Measurements from ENCODE around the gene STRADB. TPM values are rescaled to one million over a fixed set of nuclear protein-coding genes. Genes with fewer than 3 reads are reported as not detected.
"Not testable (repeated sequence)": the region's sequence is repeated elsewhere in the genome, so short reads cannot be mapped to it uniquely, and the experiment has no call there.

Gene STRADB
- total RNA-seq, 2 experiments from 2014 or later = 22.4 to 23.2 TPM

DNA sequence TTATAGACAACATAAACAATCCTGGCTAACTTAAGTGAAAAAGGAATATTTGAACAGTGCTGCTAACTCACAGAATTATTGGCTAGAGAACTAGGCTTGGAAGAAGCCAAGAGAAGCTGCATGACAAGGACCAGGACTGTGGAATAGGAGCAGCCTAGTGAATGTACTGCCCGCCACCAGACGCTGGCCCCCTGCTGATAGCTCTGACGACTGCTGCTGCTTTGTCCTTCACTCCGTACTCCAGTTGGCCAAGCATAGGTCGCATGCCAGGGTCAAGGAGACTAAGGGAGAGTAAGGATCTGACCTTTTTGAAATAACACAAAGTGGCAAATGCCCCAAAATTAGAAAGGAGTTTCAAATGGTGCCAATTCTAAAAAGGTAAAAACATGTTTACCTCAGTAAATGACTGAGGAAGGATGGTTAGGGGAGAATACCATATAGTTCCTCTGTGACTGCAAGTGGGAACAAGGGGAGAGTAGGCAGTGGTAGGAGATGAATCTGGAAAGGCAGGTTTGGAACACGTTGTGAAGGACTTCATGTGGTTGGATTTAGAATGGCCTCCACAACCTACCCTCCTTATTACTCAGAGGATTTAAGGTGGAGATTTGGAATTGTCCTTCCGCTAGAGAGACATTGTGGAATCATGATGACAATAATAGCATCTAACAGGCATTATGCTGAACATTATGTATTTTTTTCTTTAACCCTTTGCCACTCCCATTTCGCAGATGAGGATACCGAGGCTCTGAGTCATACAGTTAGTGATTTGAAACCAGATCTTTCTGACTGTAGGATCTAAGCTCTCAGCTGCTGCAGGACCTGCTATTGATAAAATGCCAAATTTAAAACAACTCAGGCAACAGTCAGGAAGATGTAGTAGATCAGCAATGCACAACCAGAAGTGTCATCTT, 19.5 kb downstream of the STRADB start:
- Mint-ChIP-seq H3K27me3 (no peaks in the 10 kb centered on the region), H3K36me3 (peaks cover 29% of the 10 kb centered on the region), H3K4me3 (no peak overlapping the region), H3K4me1 (peaks cover 7% of the 10 kb centered on the region), H3K27ac (no peak overlapping the region), H3K9me3 (no peaks in the 10 kb centered on the region)
- no peak for DNase-seq

DNA sequence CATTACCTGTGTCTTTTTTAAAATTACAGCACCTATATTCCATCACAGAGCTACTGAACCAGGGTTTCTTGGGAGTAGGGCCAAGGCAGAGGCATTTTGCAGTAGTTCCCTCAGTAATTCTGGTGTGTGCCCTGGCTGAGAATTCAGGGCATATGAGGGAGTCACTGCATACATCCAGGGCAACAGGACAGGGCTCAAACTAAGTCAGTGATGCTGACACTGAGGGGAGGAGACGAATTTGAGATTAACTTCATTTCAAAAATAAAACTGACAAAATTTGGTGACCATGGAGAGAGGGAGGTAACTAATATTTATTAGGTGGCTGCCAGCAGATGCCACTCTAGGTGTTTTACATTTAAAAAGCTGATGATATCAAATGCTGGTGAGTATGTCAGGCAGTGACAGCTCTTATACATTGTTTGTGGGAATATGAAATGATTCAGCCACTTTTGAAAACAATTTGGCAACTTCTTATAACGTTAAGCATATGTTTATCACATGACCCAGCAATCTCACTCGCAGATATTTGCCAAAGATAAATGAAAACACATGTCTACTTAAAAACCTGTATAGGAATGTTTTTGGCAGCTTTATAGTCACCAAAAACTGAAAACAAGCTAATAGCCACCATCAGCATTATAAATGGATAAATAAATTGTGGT, 20.3 kb downstream of the STRADB start:
- no peaks in the 10 kb centered on the region for H3K9me3 Mint-ChIP-seq
- H3K27ac Mint-ChIP-seq = no peak overlapping the region
- DNase-seq = no peak
- no peak overlapping the region for H3K4me3 Mint-ChIP-seq
- peaks cover 7% of the 10 kb centered on the region for H3K4me1 Mint-ChIP-seq
- peaks cover 29% of the 10 kb centered on the region for H3K36me3 Mint-ChIP-seq
- no peaks in the 10 kb centered on the region for H3K27me3 Mint-ChIP-seq

DNA sequence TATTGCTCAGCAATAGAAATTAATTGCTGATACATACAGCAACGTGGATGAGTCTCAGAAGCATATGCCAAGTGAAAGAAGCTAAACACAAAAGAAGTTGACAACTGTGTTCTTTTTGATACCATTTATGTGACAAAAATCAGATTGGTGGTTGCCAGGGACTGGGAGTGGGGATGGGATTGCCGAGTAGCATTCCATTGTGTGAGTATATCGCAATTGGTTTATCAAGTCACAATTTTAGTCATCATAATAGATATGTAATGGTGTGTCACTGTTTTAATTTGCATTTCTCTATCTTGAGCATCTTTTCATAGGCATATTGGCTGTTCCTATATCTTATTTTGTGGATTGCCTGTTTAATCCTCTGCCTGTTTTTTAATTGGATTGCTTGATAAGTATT, 20.9 kb downstream of the STRADB start:
- Mint-ChIP-seq H3K36me3 (peaks cover 29% of the 10 kb centered on the region), H3K27ac (no peak overlapping the region), H3K4me3 (no peak overlapping the region), H3K4me1 (peaks cover 7% of the 10 kb centered on the region), H3K27me3 (no peaks in the 10 kb centered on the region), H3K9me3 (no peaks in the 10 kb centered on the region)
- no peak for DNase-seq

DNA sequence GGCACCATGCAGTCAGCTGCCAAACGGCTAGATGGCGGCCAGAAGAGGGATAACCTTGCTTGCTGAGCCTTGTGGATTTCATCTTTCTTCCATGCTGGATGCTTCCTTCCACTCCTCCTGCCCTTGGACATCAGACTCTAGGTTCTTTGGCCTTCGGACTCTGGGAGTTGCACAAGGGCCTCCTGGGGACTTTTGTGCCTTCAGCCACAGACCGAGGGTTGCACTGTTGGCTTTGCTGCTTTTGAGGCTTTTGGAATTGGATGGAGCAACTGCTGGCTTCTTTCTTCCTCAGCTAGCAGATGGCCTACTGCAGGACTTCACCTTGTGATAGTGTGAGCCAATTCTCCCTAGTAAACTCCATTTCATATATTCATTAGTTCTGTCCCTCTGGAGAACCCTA, 31.0 kb downstream of the STRADB start:
- H3K4me1 Mint-ChIP-seq = no peaks in the 10 kb centered on the region
- DNase-seq = no peak
- H3K9me3 Mint-ChIP-seq = no peaks in the 10 kb centered on the region
- H3K27ac Mint-ChIP-seq = no peak overlapping the region
- no peaks in the 10 kb centered on the region for H3K27me3 Mint-ChIP-seq
- peaks cover 8% of the 10 kb centered on the region for H3K36me3 Mint-ChIP-seq
- H3K4me3 Mint-ChIP-seq = no peak overlapping the region

DNA sequence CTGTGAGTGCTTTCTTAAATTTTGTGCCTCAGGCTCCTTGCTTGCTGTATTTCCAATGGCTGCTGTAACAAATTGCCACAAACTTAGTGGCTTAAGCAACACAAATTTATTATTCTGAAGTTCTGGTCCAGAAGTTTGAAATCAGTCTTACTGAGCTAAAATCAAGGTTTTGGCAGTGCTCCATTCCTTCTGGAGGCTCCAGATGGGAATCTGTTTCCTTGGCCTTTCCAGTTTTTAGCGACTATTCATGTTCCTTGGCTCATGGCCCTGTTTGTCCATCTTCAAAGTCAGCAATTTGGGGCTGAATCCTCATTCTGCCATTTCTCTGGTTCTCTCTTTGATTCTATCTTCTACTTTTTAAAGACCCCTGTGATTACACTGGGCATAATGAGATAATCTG, 31.8 kb downstream of the STRADB start:
- no peaks in the 10 kb centered on the region for H3K27me3 Mint-ChIP-seq
- no peaks in the 10 kb centered on the region for H3K4me1 Mint-ChIP-seq
- DNase-seq = no peak
- no peak overlapping the region for H3K27ac Mint-ChIP-seq
- no peaks in the 10 kb centered on the region for H3K9me3 Mint-ChIP-seq
- peaks cover 8% of the 10 kb centered on the region for H3K36me3 Mint-ChIP-seq
- no peak overlapping the region for H3K4me3 Mint-ChIP-seq

DNA sequence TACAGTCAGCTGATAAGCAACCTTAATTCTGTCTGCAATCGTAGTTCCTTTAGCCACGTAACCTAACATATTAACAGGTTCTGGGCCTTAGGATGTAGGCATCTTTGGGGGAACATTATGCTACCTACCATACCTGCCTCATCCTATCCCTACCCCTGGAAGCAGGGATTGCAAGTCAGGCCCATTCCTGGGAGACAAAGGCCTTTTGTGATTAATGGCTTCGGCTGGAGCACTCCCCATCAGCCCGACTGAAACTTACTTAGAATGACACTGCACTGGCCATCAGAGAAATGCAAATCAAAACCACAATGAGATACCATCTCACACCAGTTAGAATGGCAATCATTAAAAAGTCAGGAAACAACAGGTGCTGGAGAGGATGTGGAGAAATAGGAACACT, 32.2 kb downstream of the STRADB start:
- not testable (repeated sequence) for H3K36me3 Mint-ChIP-seq

DNA sequence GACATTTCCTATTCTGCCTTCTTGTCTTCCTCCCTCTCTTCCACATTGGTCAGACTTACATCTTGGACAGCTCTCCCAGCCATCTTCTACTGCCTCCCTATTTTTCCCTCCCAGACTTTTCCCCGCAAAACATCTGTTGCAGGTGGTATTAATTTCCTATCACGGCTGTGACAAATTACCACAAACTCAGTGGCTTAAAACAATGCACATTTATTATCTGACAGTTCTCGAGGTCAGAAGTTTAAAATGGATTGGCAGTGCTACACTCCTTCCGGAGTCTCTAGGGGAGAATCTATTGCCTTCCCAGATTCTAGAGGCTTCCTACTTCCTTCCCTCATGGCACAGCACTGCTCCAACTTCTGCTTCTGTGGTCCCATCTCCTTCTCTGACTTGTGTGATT, 33.3 kb downstream of the STRADB start:
- Mint-ChIP-seq H3K4me1 (no peaks in the 10 kb centered on the region), H3K27me3 (no peaks in the 10 kb centered on the region), H3K9me3 (no peaks in the 10 kb centered on the region), H3K27ac (no peak overlapping the region), H3K36me3 (peaks cover 8% of the 10 kb centered on the region), H3K4me3 (no peak overlapping the region)
- no peak for DNase-seq

More for the DNA sequence above, 32.2 kb downstream of the STRADB start:
- H3K4me3 Mint-ChIP-seq, H3K4me1 Mint-ChIP-seq, H3K9me3 Mint-ChIP-seq, DNase-seq, H3K27ac Mint-ChIP-seq, H3K27me3 Mint-ChIP-seq: not testable (repeated sequence)

DNA sequence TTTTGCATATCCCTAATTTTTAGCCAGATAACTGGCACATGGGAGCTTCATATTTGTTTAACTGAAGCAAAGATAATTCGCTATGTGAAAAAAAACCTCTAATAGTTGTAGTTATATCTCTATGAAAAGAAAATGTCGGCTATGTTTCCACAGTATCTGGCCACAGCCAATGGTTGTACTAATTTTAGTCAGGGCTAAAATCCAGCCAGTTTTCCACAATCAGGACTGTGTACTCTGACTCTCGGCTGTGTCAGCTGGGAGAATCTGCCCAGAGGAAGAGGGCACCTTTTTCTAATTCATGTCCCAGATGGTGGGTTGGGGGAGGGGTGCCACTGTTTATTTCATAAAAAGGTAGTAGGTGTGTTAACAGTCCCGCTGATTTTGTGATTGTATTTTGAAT, 38.8 kb downstream of the STRADB start:
- Mint-ChIP-seq H3K36me3 (no peaks in the 10 kb centered on the region), H3K27ac (no peak overlapping the region), H3K4me3 (no peak overlapping the region), H3K27me3 (no peaks in the 10 kb centered on the region), H3K9me3 (no peaks in the 10 kb centered on the region), H3K4me1 (no peaks in the 10 kb centered on the region)
- DNase-seq = no peak

DNA sequence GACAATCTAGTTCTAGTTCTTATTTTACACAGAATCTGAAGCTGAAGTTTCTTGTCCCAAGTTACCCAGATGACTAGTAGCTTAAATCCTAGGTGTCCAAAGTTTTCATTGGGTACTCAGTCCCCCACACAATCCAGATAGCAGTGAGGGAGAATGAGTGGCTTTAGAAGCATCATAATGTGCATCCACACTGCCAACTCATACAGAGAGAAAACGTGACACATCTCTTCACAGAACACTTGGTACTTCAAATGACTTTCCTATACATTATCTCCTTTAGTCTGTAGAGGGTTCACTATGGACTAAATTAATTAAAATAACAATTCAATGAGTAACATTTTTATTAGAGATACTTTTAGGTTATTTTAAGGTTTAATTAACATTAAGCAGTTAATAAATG, 45.2 kb downstream of the STRADB start:
- H3K27ac Mint-ChIP-seq = no peak overlapping the region
- peaks cover 8% of the 10 kb centered on the region for H3K36me3 Mint-ChIP-seq
- no peaks in the 10 kb centered on the region for H3K4me1 Mint-ChIP-seq
- DNase-seq = no peak
- H3K27me3 Mint-ChIP-seq = no peaks in the 10 kb centered on the region
- no peak overlapping the region for H3K4me3 Mint-ChIP-seq
- H3K9me3 Mint-ChIP-seq = peaks cover 5% of the 10 kb centered on the region

DNA sequence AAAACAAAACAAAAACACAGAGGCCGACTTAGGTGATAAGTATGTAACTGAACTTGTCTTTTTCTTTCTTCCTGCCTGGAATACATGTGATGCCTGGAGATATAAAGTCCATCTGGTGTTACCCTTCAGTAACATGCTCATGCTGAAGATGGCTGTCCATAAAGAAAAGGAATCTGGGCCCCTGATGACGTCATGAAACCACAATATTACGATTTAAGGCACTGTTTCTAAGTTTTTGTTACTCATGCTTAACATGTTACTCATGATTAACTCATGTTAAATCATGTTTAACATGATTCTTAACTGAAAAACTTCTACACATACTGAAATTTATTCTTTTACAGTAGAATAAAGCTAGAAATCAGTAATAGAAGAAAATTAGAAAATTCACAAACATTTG, 49.0 kb downstream of the STRADB start:
- H3K9me3 Mint-ChIP-seq = peaks cover 24% of the 10 kb centered on the region
- H3K27me3 Mint-ChIP-seq = no peaks in the 10 kb centered on the region
- H3K36me3 Mint-ChIP-seq = peaks cover 26% of the 10 kb centered on the region
- DNase-seq = no peak
- H3K27ac Mint-ChIP-seq = no peak overlapping the region
- H3K4me3 Mint-ChIP-seq = no peak overlapping the region
- no peaks in the 10 kb centered on the region for H3K4me1 Mint-ChIP-seq

DNA sequence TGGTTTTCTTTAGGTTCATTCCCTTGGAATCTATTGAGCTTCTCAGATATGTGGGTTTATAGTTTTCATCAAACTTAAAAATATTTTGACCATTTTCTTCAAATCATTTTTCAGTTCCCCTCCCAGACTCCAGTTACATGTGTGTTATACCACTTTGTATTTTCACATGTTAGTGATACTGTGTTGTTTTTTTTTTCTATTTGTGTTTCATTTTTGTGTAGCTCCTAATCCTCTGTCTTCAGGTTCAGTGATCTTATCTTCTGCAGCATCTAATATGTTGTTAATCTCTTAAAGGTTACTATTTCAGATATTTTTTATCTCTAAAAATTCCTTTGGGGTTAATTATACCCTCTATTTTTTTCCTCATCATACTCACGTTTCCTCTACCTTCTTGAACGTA, 51.2 kb downstream of the STRADB start:
- H3K9me3 Mint-ChIP-seq = peaks cover 30% of the 10 kb centered on the region
- peaks cover 2% of the 10 kb centered on the region for H3K4me1 Mint-ChIP-seq
- H3K27me3 Mint-ChIP-seq = no peaks in the 10 kb centered on the region
- peaks cover 28% of the 10 kb centered on the region for H3K36me3 Mint-ChIP-seq
- DNase-seq = no peak
- H3K4me3 Mint-ChIP-seq = no peak overlapping the region
- no peak overlapping the region for H3K27ac Mint-ChIP-seq

DNA sequence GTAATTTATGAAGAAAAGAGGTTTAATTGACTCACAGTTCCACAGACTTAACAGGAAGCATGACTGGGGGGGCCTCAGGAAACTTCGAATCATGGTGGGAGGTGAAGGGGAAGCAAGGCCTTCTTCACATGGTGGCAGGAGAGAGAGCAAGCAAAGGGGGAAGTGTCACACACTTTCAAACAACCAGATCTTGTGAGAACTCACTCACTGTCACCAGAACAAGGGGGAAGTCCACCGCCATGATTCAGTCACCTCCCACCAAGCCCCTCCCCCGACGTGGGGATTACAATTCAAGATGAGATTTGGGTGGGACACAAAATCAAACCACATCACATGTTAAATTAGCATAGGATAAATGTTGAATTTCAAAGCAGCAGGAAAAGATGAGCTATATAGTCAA, 56.2 kb downstream of the STRADB start:
- Mint-ChIP-seq H3K27me3 (no peaks in the 10 kb centered on the region), H3K36me3 (peaks cover 21% of the 10 kb centered on the region), H3K4me1 (peaks cover 6% of the 10 kb centered on the region), H3K4me3 (no peak overlapping the region), H3K27ac (no peak overlapping the region), H3K9me3 (peaks cover 22% of the 10 kb centered on the region)
- DNase-seq = peak; percentile 10

DNA sequence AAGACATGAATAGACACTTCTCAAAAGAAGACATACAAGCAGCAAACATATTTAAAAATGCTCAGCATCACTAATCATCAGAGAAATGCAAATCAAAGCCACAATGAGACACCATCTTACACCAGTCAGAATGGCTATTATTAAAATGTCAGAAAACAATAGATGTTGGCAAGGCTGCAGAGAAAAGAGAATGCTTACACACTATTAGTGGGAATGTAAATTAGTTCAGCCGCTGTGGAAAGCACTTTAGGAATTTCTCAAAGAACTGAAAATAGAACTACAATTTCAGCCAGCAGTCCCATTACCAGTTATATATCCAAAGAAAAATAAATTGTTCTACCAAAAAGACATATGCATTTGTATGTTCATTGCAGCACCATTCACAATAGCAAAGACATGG, 61.7 kb downstream of the STRADB start:
- Mint-ChIP-seq H3K9me3 (no peaks in the 10 kb centered on the region), H3K27ac (no peak overlapping the region), H3K36me3 (peaks cover 2% of the 10 kb centered on the region), H3K27me3 (no peaks in the 10 kb centered on the region), H3K4me1 (no peaks in the 10 kb centered on the region), H3K4me3 (no peak overlapping the region)
- DNase-seq = no peak

DNA sequence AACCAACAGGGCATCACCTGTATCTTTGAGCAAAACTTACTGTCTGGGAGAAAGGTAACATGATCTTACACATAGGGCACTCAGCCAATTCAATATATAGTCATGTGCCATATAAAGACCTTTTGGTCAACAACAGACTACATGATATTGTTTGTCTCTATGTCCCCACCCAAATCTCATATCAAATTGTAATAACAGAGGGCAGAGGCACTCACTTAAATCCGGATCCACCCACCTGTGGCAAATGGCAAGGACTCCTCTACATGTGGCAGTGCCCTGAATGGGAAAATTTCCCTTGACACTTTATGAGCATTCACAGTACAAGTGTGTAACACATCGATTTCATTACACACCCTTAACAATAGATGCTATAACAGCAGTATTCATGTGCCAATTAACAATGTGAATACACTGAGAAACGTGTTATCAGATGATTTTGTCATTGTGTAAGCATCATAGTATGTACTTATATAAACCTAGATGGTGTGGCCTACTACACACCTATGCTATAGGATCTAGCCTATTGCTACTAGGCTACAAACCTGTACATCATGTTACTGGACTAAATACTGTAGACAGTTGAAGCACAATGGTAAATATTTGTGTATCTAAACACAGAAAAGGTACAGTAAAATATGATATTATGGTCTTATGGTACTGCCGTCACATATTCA, 64.2 kb downstream of the STRADB start:
- H3K27me3 Mint-ChIP-seq = no peaks in the 10 kb centered on the region
- no peaks in the 10 kb centered on the region for H3K4me1 Mint-ChIP-seq
- DNase-seq = no peak
- peaks cover 9% of the 10 kb centered on the region for H3K36me3 Mint-ChIP-seq
- peaks cover 15% of the 10 kb centered on the region for H3K9me3 Mint-ChIP-seq
- H3K27ac Mint-ChIP-seq = no peak overlapping the region
- no peak overlapping the region for H3K4me3 Mint-ChIP-seq

DNA sequence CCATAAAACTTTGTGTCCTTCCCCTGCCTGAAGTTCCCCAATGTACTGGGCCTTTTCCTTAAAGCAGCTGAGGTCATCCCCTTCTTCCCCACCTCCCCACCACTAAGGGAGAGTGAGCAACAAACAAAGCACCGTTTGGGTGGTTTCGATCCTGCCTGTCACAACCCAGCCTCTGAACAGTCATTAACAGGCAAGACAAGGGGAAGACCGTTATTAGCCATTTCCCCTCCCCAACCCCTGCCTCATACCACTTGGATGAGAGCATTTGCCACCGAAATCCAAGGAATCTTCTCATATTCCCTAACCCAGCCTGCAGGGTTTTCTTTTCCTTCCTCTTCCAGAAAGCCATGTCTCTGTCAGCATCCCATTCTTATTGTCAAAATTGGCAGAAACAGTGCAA, 65.6 kb downstream of the STRADB start:
- DNase-seq = no peak
- H3K36me3 Mint-ChIP-seq = peaks cover 16% of the 10 kb centered on the region
- H3K27me3 Mint-ChIP-seq = no peaks in the 10 kb centered on the region
- no peak overlapping the region for H3K27ac Mint-ChIP-seq
- H3K4me3 Mint-ChIP-seq = no peak overlapping the region
- no peaks in the 10 kb centered on the region for H3K4me1 Mint-ChIP-seq
- H3K9me3 Mint-ChIP-seq = peaks cover 28% of the 10 kb centered on the region

Measured in activated naive CD8-positive, alpha-beta T cell treated with anti-CD3 and anti-CD28 coated beads for 36 hours (primary cell).